CD4-positive, alpha-beta T cell (primary cell): Measurements from ENCODE around the gene VAV1. TPM values are rescaled to one million over a fixed set of nuclear protein-coding genes. Genes with fewer than 3 reads are reported as not detected.

Experiments used
- ATAC-seq: fragments of 200-7000 bp; cut with Tn5 transposase; one replicate; pipeline ENCODE4 v1.10.0; 2022; ENCODE audit warnings: mild to moderate bottlenecking; ENCODE audit not compliant: poor library complexity
- CTCF ChIA-PET: fragments of 350-600 bp; sonication (Branson Sonifier 250); formaldehyde crosslinking; loops from one replicate; lab custom pipeline; 2021; ENCODE audit warnings: antibody characterized with exemption, inconsistent platforms; lab: Charles Lee
- POLR2A ChIA-PET: fragments of 350-600 bp; sonication (Branson Sonifier 250); formaldehyde crosslinking; loops from one replicate; lab custom pipeline; 2021; ENCODE audit warnings: antibody characterized with exemption, inconsistent platforms; lab: Charles Lee
- DNase-seq, 14 experiments: peaks; one replicate each; pipeline ENCODE4 v3.0.0-alpha.2; 2013 to 2020; ENCODE audit warnings: mixed read lengths in 2 of 14
- H3K27ac ChIP-seq, 2 donors: one replicate each; pipeline versions ENCODE4 v1.5.1 to v1.7.0; 2013; ENCODE audit warnings: low read length in 2 of 2, low read depth in 1 of 2, mild to moderate bottlenecking in 1 of 2
- H3K27me3 ChIP-seq, 2 experiments: 1 replicate in 1 of 2; 2 replicates in 1 of 2; pipeline versions ENCODE4 v1.6.1 to v1.7.0; 2013; ENCODE audit warnings: low read length in 2 of 2, control low read depth in 1 of 2, mild to moderate bottlenecking in 1 of 2, moderate library complexity in 1 of 2; ENCODE audit not compliant: insufficient read depth in 2 of 2, control insufficient read depth in 1 of 2
- H3K36me3 ChIP-seq: one replicate; pipeline ENCODE4 v1.6.1; 2013; ENCODE audit warnings: low read length, control low read depth; ENCODE audit not compliant: insufficient read depth
- H3K4me1 ChIP-seq: one replicate; pipeline ENCODE4 v1.6.1; 2013; ENCODE audit warnings: low read length, control low read depth; ENCODE audit not compliant: insufficient read depth
- H3K4me3 ChIP-seq: one replicate; pipeline ENCODE4 v1.5.1; 2013; ENCODE audit warnings: mild to moderate bottlenecking, low read length, moderate library complexity
- H3K9me3 ChIP-seq, 2 experiments: 1 replicate in 1 of 2; 2 replicates in 1 of 2; pipeline versions ENCODE4 v1.6.1 to v1.7.0; 2013; ENCODE audit warnings: low read length in 2 of 2, mild to moderate bottlenecking in 2 of 2, control low read depth in 1 of 2, moderate library complexity in 1 of 2; ENCODE audit not compliant: control insufficient read depth in 1 of 2, insufficient read depth in 1 of 2
- H3K27ac Mint-ChIP-seq: one replicate; pipeline ENCODE4 v1.8.0; 2020; ENCODE audit warnings: mixed read lengths
- H3K27me3 Mint-ChIP-seq: one replicate; pipeline ENCODE4 v1.8.0; 2021; ENCODE audit warnings: mixed read lengths
- H3K36me3 Mint-ChIP-seq: one replicate; pipeline ENCODE4 v1.8.0; 2021; ENCODE audit warnings: low read depth, mixed read lengths
- H3K4me1 Mint-ChIP-seq: one replicate; pipeline ENCODE4 v1.8.0; 2021; ENCODE audit warnings: low read depth, mixed read lengths
- H3K4me3 Mint-ChIP-seq: one replicate; pipeline ENCODE4 v1.8.0; 2020; ENCODE audit warnings: mild to moderate bottlenecking, mixed read lengths
- H3K9me3 Mint-ChIP-seq: one replicate; pipeline ENCODE4 v1.8.0; 2020; ENCODE audit warnings: mixed read lengths
- CTCF ChIP-seq: fragments of 200-600 bp; IDR thresholded peaks from one replicate; pipeline ENCODE4 v1.8.0; 2022; ENCODE audit warnings: antibody characterized with exemption, mild to moderate bottlenecking
- intact Hi-C, 2 experiments: fragments of 100-400 bp; cut with DNase I in 1 of 2; cut with micrococcal nuclease in 1 of 2; formaldehyde crosslinking; loops; one replicate each; pipeline versions ENCODE4 v1.15.1 to v1.9.0; 2023 to 2025; cut with DNase I, micrococcal nuclease
- polyA plus RNA-seq, 2 donors: library from polyadenylated mRNA; unstranded; fragments of 120-200 nt; gene quantifications; one replicate each; pipeline ENCODE4 v1.2.1, GENCODE V29; 2013
- total RNA-seq, 174 experiments: library from RNA in 2 of 174; stranded (reverse) in 2 of 174; gene quantifications; one replicate each; pipeline ENCODE4 v1.2.3 and lab custom pipeline; 2021 to 2026

VAV1 gene
- total RNA-seq (10 to 100 TPM; 70.0 to 70.1 TPM), total RNA-seq (lab: John Stamatoyannopoulos, UW) (46.6 to 185 (median 114) reads per million in 172 experiments)
- polyA plus RNA-seq (2013, experiment 1 of 2), result 78.5 TPM
- 80.5 TPM for polyA plus RNA-seq (2013, experiment 2 of 2)

- ATAC-seq (peak; percentile 48), DNase-seq (peak; percentile 69 to 93 (median 81))
- H3K36me3 Mint-ChIP-seq, result peaks cover 47% of the 10 kb centered on the region
- CTCF ChIA-PET, result interaction anchor here (1.8 to 3.9 kb wide), 6 partner anchors 29 to 91 kb away, joined by 5 to 17 read pairs (median 8); partner anchors contain the start of gene GPR108
- peak within 1 kb of the TSS; percentile 95 for H3K27ac Mint-ChIP-seq
- peak within 1 kb of the TSS; percentile 99 for H3K4me3 ChIP-seq
- POLR2A ChIA-PET, result interaction anchor here (0.6 to 4.0 kb wide), 24 partner anchors 10 to 576 kb away, joined by 3 to 66 read pairs (median 4); partner anchors contain the start of genes ARHGEF18, GPR108, TNFSF9 and TRIP10
- peak within 1 kb of the TSS; percentile 99 for H3K4me3 Mint-ChIP-seq
- H3K4me1 Mint-ChIP-seq, result peaks cover 60% of the 10 kb centered on the region
- peaks cover 52% of the 10 kb centered on the region for H3K4me1 ChIP-seq
- no peaks in the 10 kb centered on the region for H3K9me3 Mint-ChIP-seq
- intact Hi-C loops, result loop anchor here (1.0 kb wide), 1 partner anchor 29 kb away; no protein-coding TSS in a partner anchor
- no peaks in the 10 kb centered on the region for H3K27me3 ChIP-seq
- no peaks in the 10 kb centered on the region for H3K27me3 Mint-ChIP-seq
- peaks cover 22% of the 10 kb centered on the region for H3K36me3 ChIP-seq
- peak within 1 kb of the TSS; percentile 78 to 93 for H3K27ac ChIP-seq
- no peaks in the 10 kb centered on the region for H3K9me3 ChIP-seq
- no peak for TF ChIP-seq CTCF
Measured at GRCh38 chr19:6772028-6772865, at the start of gene VAV1. TSS of gene VAV1 (plus strand) at chr19:6772708. CDS start at chr19:6772808, 100 bp downstream.

- no peaks in the 10 kb centered on the region for H3K27me3 Mint-ChIP-seq
- Histone ChIP-seq H3K9me3 (no peaks in the 10 kb centered on the region), H3K27me3 (no peaks in the 10 kb centered on the region), H3K27ac (no peak overlapping the region), H3K4me3 (no peak overlapping the region), H3K36me3 (no peaks in the 10 kb centered on the region), H3K4me1 (peaks cover 14% of the 10 kb centered on the region)
- ATAC-seq (no peak), DNase-seq (no peak)
- CTCF ChIA-PET, result no interaction called here
- no peak overlapping the region for H3K4me3 Mint-ChIP-seq
- POLR2A ChIA-PET, result no interaction called here
- H3K4me1 Mint-ChIP-seq, result peaks cover 4% of the 10 kb centered on the region
- TF ChIP-seq CTCF, result no peak
- no peaks in the 10 kb centered on the region for H3K36me3 Mint-ChIP-seq
- intact Hi-C loops, result loop anchor here in 1 of 2 experiments (5.0 kb wide), 1 partner anchor 76 kb away; no protein-coding TSS in a partner anchor
- H3K27ac Mint-ChIP-seq, result no peak overlapping the region
- no peaks in the 10 kb centered on the region for H3K9me3 Mint-ChIP-seq
Measured at GRCh38 chr19:6723108-6723618, 49.3 kb upstream of the VAV1 start.

GRCh38 chr19:6723738-6724137, 48.8 kb upstream of the VAV1 start:
- DNase-seq, result peak in 2 of 14 experiments; percentile 30 to 39
- Histone ChIP-seq H3K36me3 (no peaks in the 10 kb centered on the region), H3K27ac (no peak overlapping the region), H3K4me1 (peaks cover 16% of the 10 kb centered on the region), H3K9me3 (no peaks in the 10 kb centered on the region), H3K27me3 (no peaks in the 10 kb centered on the region), H3K4me3 (no peak overlapping the region)
- no peak overlapping the region for H3K4me3 Mint-ChIP-seq
- TF ChIP-seq CTCF, result no peak
- peaks cover 4% of the 10 kb centered on the region for H3K4me1 Mint-ChIP-seq
- no peaks in the 10 kb centered on the region for H3K36me3 Mint-ChIP-seq
- intact Hi-C loops, result loop anchor here in 1 of 2 experiments (5.0 kb wide), 1 partner anchor 76 kb away; no protein-coding TSS in a partner anchor
- H3K27me3 Mint-ChIP-seq, result no peaks in the 10 kb centered on the region
- no peak for ATAC-seq
- no peak overlapping the region for H3K27ac Mint-ChIP-seq
- ChIA-PET POLR2A (no interaction called here), CTCF (no interaction called here)
- no peaks in the 10 kb centered on the region for H3K9me3 Mint-ChIP-seq
